ENCODE data around the gene SEC14L5. TPM values are rescaled to one million over a fixed set of nuclear protein-coding genes. Genes with fewer than 3 reads are reported as not detected.

SEC14L5 gene
- total RNA-seq, 2 donors from 2014 or later, result 0.22 to 0.33 TPM

DNA sequence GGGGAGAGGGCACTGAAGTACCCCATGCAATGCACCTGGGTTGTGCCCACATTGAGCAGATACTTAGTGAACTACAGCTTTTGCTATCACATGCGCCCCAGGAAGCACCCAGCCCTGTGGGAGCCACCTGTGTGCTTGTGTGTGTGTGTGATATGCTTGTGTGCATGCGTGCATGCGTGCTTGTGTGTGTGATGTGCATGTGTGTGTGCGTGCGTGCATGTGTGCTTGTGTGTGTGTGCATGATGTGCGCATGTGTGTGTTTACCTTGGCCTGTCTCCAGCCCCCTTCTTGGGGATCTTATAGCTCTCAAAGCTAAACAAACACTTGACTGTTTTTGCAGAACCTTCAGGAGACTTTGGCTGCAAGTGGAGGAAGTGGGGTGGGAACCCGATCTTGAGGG, 106.8 kb downstream of the SEC14L5 start:
- Histone ChIP-seq H3K27me3 (ENCODE audit: control insufficient read depth, insufficient read depth, low read length, poor library complexity, severe bottlenecking) (no peaks in the 10 kb centered on the region), H3K27ac (ENCODE audit: low read depth, low read length) (no peak overlapping the region), H3K4me1 (ENCODE audit: control insufficient read depth, insufficient read depth, low read length) (no peaks in the 10 kb centered on the region), H3K9me3 (ENCODE audit: control insufficient read depth, low read length) (no peaks in the 10 kb centered on the region), H3K9ac (ENCODE audit: extremely low read depth, low read length, poor library complexity, severe bottlenecking) (no peak overlapping the region), H3K4me3 (ENCODE audit: low read length) (no peak overlapping the region), H3K36me3 (ENCODE audit: control insufficient read depth, insufficient read depth, low read length) (no peaks in the 10 kb centered on the region)
- H3K4me1 Mint-ChIP-seq, result peaks cover 2% of the 10 kb centered on the region
- no peak for DNase-seq
- TF ChIP-seq, protein P1, sequence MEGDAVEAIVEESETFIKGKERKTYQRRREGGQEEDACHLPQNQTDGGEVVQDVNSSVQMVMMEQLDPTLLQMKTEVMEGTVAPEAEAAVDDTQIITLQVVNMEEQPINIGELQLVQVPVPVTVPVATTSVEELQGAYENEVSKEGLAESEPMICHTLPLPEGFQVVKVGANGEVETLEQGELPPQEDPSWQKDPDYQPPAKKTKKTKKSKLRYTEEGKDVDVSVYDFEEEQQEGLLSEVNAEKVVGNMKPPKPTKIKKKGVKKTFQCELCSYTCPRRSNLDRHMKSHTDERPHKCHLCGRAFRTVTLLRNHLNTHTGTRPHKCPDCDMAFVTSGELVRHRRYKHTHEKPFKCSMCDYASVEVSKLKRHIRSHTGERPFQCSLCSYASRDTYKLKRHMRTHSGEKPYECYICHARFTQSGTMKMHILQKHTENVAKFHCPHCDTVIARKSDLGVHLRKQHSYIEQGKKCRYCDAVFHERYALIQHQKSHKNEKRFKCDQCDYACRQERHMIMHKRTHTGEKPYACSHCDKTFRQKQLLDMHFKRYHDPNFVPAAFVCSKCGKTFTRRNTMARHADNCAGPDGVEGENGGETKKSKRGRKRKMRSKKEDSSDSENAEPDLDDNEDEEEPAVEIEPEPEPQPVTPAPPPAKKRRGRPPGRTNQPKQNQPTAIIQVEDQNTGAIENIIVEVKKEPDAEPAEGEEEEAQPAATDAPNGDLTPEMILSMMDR (conservative IDR thresholded peaks at IDR 0.05), result no peak
- H3K27me3 Mint-ChIP-seq (ENCODE audit: insufficient read depth), result peaks cover 6% of the 10 kb centered on the region
- H3K9me3 Mint-ChIP-seq, result no peaks in the 10 kb centered on the region
- no peak overlapping the region for H3K4me3 Mint-ChIP-seq
- no peaks in the 10 kb centered on the region for H3K36me3 Mint-ChIP-seq (ENCODE audit: low read depth)
- H3K27ac Mint-ChIP-seq, result no peak overlapping the region
- WGBS, 2 experiments (ENCODE audit: insufficient coverage in 1 of 2, insufficient read length in 1 of 2), result 98 to 100% methylated on average over 2 to 7 of the region's 7 CpGs

DNA sequence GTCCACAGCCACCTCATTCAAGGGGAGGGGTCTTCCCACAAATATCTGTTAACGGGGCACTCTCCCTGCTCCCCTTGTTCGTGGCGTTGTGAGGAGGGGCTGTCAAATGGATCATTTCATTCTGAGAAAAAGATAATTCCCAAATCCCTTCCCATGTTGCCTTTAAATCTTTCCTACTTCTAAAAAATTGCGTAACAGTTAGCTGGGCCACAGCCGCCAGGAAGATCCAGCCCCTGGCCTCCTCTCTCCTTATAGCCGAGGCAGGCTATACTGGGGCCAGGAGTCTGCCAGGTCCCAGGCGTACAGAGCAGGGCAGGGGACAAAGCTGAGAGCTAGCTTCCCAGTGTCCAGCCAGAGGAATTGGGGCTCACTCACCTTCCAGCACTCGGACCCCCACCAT, 107.2 kb downstream of the SEC14L5 start:
- TF ChIP-seq, protein P1 (conservative IDR thresholded peaks at IDR 0.05), result no peak
- Histone ChIP-seq H3K9ac (ENCODE audit: extremely low read depth, low read length, poor library complexity, severe bottlenecking) (no peak overlapping the region), H3K27me3 (ENCODE audit: control insufficient read depth, insufficient read depth, low read length, poor library complexity, severe bottlenecking) (no peaks in the 10 kb centered on the region), H3K9me3 (ENCODE audit: control insufficient read depth, low read length) (no peaks in the 10 kb centered on the region), H3K36me3 (ENCODE audit: control insufficient read depth, insufficient read depth, low read length) (no peaks in the 10 kb centered on the region), H3K27ac (ENCODE audit: low read depth, low read length) (no peak overlapping the region), H3K4me1 (ENCODE audit: control insufficient read depth, insufficient read depth, low read length) (no peaks in the 10 kb centered on the region), H3K4me3 (ENCODE audit: low read length) (no peak overlapping the region)
- Mint-ChIP-seq H3K4me3 (no peak overlapping the region), H3K36me3 (ENCODE audit: low read depth) (no peaks in the 10 kb centered on the region), H3K9me3 (no peaks in the 10 kb centered on the region), H3K4me1 (peaks cover 2% of the 10 kb centered on the region), H3K27ac (no peak overlapping the region), H3K27me3 (ENCODE audit: insufficient read depth) (peaks cover 7% of the 10 kb centered on the region)
- DNase-seq, result no peak
- WGBS, 2 experiments (ENCODE audit: insufficient coverage in 1 of 2, insufficient read length in 1 of 2), result 83 to 91% methylated on average over 1 to 8 of the region's 8 CpGs

DNA sequence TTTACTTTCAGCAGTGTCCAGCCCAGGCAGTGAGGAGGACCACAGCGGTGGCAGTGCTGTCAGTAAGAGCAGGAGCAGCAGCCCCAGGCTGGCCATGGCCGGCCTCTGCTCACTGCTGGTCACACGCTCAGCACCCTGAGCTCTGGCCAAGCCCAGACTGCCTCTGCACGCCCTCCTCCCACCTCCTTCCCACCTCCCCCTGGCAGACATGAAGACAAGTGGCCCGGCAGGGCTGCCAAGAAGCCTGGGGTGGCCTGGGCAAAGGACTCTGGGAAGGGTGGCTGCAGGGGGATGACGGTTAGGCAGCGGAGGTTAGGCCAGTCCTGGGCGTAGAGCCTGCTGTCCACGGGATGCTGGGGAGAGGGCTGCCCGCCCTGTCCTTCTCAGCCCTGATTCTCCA, 107.7 kb downstream of the SEC14L5 start, which contains the start of gene C16orf89:
C16orf89 (minus strand) TSS at position 144 of the 400 bp plus-strand sequence; CDS start at position 96, 48 bp downstream.
- Mint-ChIP-seq H3K27ac (no peak within 1 kb of the TSS), H3K9me3 (no peaks in the 10 kb centered on the region)
- no peaks in the 10 kb centered on the region for H3K36me3 ChIP-seq (ENCODE audit: control insufficient read depth, insufficient read depth, low read length)

More for the DNA sequence above, 107.7 kb downstream of the SEC14L5 start, which contains the start of gene C16orf89:
- H3K27ac ChIP-seq (ENCODE audit: low read depth, low read length), result no peak within 1 kb of the TSS
- Mint-ChIP-seq H3K4me3 (no peak within 1 kb of the TSS), H3K36me3 (ENCODE audit: low read depth) (no peaks in the 10 kb centered on the region), H3K4me1 (peaks cover 2% of the 10 kb centered on the region), H3K27me3 (ENCODE audit: insufficient read depth) (peaks cover 8% of the 10 kb centered on the region)
- TF ChIP-seq, protein P1 (conservative IDR thresholded peaks at IDR 0.05), result no peak
- no peaks in the 10 kb centered on the region for H3K4me1 ChIP-seq (ENCODE audit: control insufficient read depth, insufficient read depth, low read length)
- H3K9me3 ChIP-seq (ENCODE audit: control insufficient read depth, low read length), result no peaks in the 10 kb centered on the region
- H3K4me3 ChIP-seq (ENCODE audit: low read length), result no peak within 1 kb of the TSS
- DNase-seq, result no peak
- no peak within 1 kb of the TSS for H3K9ac ChIP-seq (ENCODE audit: extremely low read depth, low read length, poor library complexity, severe bottlenecking)
- H3K27me3 ChIP-seq (ENCODE audit: control insufficient read depth, insufficient read depth, low read length, poor library complexity, severe bottlenecking), result no peaks in the 10 kb centered on the region
- WGBS, 2 experiments (ENCODE audit: insufficient coverage in 1 of 2, insufficient read length in 1 of 2), result 94 to 95% methylated on average over 4 to 10 of the region's 10 CpGs
